Prostate gland (tissue), 2 donors: ENCODE measurements around the gene MORC1. TPM values are rescaled to one million over a fixed set of nuclear protein-coding genes. Genes with fewer than 3 reads are reported as not detected.

Source experiments
- DNase-seq: peaks from one replicate; pipeline ENCODE4 v3.0.0-alpha.2; 2019; ENCODE audit warnings: low spot score
- H3K27ac ChIP-seq, 2 donors: fragments of 200-600 bp; sonication (generic); 2 replicates each; pipeline ENCODE4 v1.5.1; 2017 to 2019
- H3K27me3 ChIP-seq: fragments of 200-600 bp; sonication (generic); replicated peaks from 2 replicates; pipeline ENCODE4 v1.5.1; 2019; ENCODE audit not compliant: insufficient read depth
- H3K36me3 ChIP-seq, 2 donors: fragments of 200-600 bp; sonication (generic); 1 replicate in 1 of 2; 2 replicates in 1 of 2; pipeline versions ENCODE4 v1.5.1 to v1.8.1; 2017 to 2019
- H3K4me1 ChIP-seq: fragments of 200-600 bp; sonication (generic); replicated peaks from 2 replicates; pipeline ENCODE4 v1.5.1; 2019
- H3K4me3 ChIP-seq, 2 donors: fragments of 200-600 bp; sonication (generic); 2 replicates each; pipeline ENCODE4 v1.5.1; 2017 to 2019
- H3K9me3 ChIP-seq: fragments of 200-600 bp; sonication (generic); 2 replicates; pipeline ENCODE4 v1.5.1; 2017
- POLR2A ChIP-seq: fragments of 450-650 bp; IDR thresholded peaks from one replicate; pipeline ENCODE4 v1.6.1; 2016; ENCODE audit warnings: antibody characterized with exemption, mild to moderate bottlenecking
- POLR2AphosphoS5 ChIP-seq: sonication (generic); formaldehyde crosslinking; IDR thresholded peaks from one replicate; pipeline ENCODE4 v1.6.1; 2017; ENCODE audit warnings: antibody characterized with exemption
- WGBS: methylation state at CpG from one replicate; pipeline ENCODE4 v1.1.5; 2018; 5-methylcytosine and 5-hydroxymethylcytosine counted together
- intact Hi-C: fragments of 100-400 bp; cut with DNase I; formaldehyde crosslinking; loops from one replicate; pipeline ENCODE4 v1.14.2; 2022
- total RNA-seq, 2 donors: library from RNA; depleted of rRNA; stranded (reverse); fragments of >200 nt; gene quantifications; one replicate each; pipeline ENCODE4 v1.1.0, GENCODE V29; 2016
- TF ChIP-seq, protein P1 (sequence below), 4 experiments: fragments of 200-600 bp in 2 of 4; fragments of 450-650 bp in 2 of 4; sonication (generic) in 2 of 4; IDR thresholded peaks; 1 replicate in 3 of 4; 2 replicates in 1 of 4; pipeline ENCODE4 v1.5.1; 2016 to 2019; ENCODE audit warnings: antibody characterized with exemption in 4 of 4, mild to moderate bottlenecking in 2 of 4, moderate library complexity in 2 of 4

The MORC1 gene
- total RNA-seq, 2 donors from 2014 or later, result 6.6 TPM; not detected in 1

DNA sequence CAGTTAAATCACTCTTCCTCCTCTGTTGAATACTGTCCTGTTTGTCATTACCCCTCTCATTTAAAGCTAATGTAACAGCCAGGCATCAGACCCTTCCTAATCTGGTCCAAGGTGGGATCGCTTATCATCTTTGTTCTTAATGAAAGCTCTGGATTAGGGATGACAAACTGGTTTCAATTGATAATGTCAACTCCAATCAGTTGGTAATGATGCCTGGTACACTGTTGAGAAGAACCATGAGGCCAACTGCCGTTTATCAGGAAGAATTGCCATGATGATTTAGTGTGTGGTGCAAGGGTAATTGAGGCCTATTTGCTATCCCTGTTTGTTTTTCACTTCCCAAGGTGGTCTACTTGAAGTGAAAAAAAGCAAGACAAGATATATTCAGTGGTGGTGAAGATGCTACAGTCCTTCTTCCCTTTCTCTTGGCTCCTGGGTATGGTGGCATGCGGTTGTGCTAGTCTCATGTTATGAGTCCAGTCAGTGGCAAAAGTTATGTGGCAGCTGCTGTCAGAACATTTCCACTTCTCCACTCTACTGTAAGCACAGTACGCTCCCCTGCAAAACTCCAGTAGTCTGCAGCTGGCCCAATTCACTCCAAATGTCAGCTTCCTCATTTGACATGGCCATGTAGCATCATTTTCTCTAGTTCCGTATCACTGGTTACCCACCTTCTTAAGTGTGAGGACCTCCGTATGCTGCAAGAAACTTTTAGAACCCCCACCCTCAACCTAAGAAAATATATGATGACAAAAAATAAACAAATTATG lies 72.5 kb downstream of the MORC1 start:
- H3K4me1 ChIP-seq, result no peaks in the 10 kb centered on the region
- no peaks in the 10 kb centered on the region for H3K36me3 ChIP-seq
- 94% methylated on average over 6 of the region's 6 CpGs for WGBS
- TF ChIP-seq POLR2AphosphoS5, result no peak
- TF ChIP-seq, protein P1, sequence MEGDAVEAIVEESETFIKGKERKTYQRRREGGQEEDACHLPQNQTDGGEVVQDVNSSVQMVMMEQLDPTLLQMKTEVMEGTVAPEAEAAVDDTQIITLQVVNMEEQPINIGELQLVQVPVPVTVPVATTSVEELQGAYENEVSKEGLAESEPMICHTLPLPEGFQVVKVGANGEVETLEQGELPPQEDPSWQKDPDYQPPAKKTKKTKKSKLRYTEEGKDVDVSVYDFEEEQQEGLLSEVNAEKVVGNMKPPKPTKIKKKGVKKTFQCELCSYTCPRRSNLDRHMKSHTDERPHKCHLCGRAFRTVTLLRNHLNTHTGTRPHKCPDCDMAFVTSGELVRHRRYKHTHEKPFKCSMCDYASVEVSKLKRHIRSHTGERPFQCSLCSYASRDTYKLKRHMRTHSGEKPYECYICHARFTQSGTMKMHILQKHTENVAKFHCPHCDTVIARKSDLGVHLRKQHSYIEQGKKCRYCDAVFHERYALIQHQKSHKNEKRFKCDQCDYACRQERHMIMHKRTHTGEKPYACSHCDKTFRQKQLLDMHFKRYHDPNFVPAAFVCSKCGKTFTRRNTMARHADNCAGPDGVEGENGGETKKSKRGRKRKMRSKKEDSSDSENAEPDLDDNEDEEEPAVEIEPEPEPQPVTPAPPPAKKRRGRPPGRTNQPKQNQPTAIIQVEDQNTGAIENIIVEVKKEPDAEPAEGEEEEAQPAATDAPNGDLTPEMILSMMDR (IDR thresholded peaks at IDR 0.05), result no peak
- no peak for TF ChIP-seq POLR2A
- no peak overlapping the region for H3K27ac ChIP-seq
- H3K4me3 ChIP-seq, result no peak overlapping the region
- no peaks in the 10 kb centered on the region for H3K27me3 ChIP-seq
- DNase-seq, result no peak
- intact Hi-C loops, result no loop called here
- no peaks in the 10 kb centered on the region for H3K9me3 ChIP-seq

GRCh38 chr3:109035082-109035481 lies 82.9 kb downstream of the MORC1 start:
- DNase-seq, result no peak
- Histone ChIP-seq H3K9me3 (no peaks in the 10 kb centered on the region), H3K27ac (no peak overlapping the region), H3K4me1 (no peaks in the 10 kb centered on the region), H3K4me3 (no peak overlapping the region), H3K36me3 (no peaks in the 10 kb centered on the region), H3K27me3 (no peaks in the 10 kb centered on the region)
- TF ChIP-seq POLR2AphosphoS5 (no peak), POLR2A (no peak)
- TF ChIP-seq, protein P1 (IDR thresholded peaks at IDR 0.05), result no peak
- intact Hi-C loops, result no loop called here
- WGBS, result 78% methylated on average over 1 of the region's 1 CpG

- H3K36me3 ChIP-seq, result no peaks in the 10 kb centered on the region
- H3K4me1 ChIP-seq, result no peaks in the 10 kb centered on the region
- intact Hi-C loops, result no loop called here
- DNase-seq, result no peak
- no peaks in the 10 kb centered on the region for H3K9me3 ChIP-seq
- H3K4me3 ChIP-seq, result no peak overlapping the region
- no peak overlapping the region for H3K27ac ChIP-seq
- TF ChIP-seq POLR2AphosphoS5 (no peak), POLR2A (no peak)
- TF ChIP-seq, protein P1 (IDR thresholded peaks at IDR 0.05), result no peak
- H3K27me3 ChIP-seq, result no peaks in the 10 kb centered on the region
- 75% methylated on average over 3 of the region's 3 CpGs for WGBS
These were observed 84.8 kb downstream of the MORC1 start for GRCh38 chr3:109033000-109033660.

- no peak overlapping the region for H3K27ac ChIP-seq
- no peak for DNase-seq
- no peak overlapping the region for H3K4me3 ChIP-seq
- no peaks in the 10 kb centered on the region for H3K36me3 ChIP-seq
- H3K9me3 ChIP-seq, result no peaks in the 10 kb centered on the region
- TF ChIP-seq POLR2A (no peak), POLR2AphosphoS5 (no peak)
- TF ChIP-seq, protein P1 (IDR thresholded peaks at IDR 0.05), result no peak
- H3K4me1 ChIP-seq, result no peaks in the 10 kb centered on the region
- intact Hi-C loops, result no loop called here
- H3K27me3 ChIP-seq, result no peaks in the 10 kb centered on the region
- WGBS, result 96% methylated on average over 7 of the region's 7 CpGs
These were observed 89.2 kb downstream of the MORC1 start for GRCh38 chr3:109028753-109029152.

GRCh38 chr3:109026821-109027220 lies 91.1 kb downstream of the MORC1 start:
- TF ChIP-seq POLR2AphosphoS5, result no peak
- TF ChIP-seq POLR2A, result no peak
- TF ChIP-seq, protein P1 (IDR thresholded peaks at IDR 0.05), result no peak
- DNase-seq, result no peak
- Histone ChIP-seq H3K4me3 (no peak overlapping the region), H3K27me3 (no peaks in the 10 kb centered on the region), H3K36me3 (no peaks in the 10 kb centered on the region), H3K27ac (no peak overlapping the region), H3K4me1 (no peaks in the 10 kb centered on the region), H3K9me3 (no peaks in the 10 kb centered on the region)
- intact Hi-C loops, result no loop called here
